Mucosa of rectum (tissue), 2 donors: ENCODE data around the gene GIGYF1.

Experiments
- H3K27ac ChIP-seq, 2 donors: one replicate each; pipeline ENCODE4 v1.7.0; 2013; ENCODE audit warnings: inconsistent platforms in 2 of 2, low read depth in 2 of 2, low read length in 2 of 2
- H3K27me3 ChIP-seq, 2 donors: one replicate each; pipeline ENCODE4 v1.7.0; 2013; ENCODE audit warnings: low read length in 2 of 2; ENCODE audit not compliant: control insufficient read depth in 2 of 2, insufficient read depth in 2 of 2
- H3K36me3 ChIP-seq, 2 donors: one replicate each; pipeline ENCODE4 v1.7.0; 2013; ENCODE audit warnings: low read length in 2 of 2; ENCODE audit not compliant: control insufficient read depth in 2 of 2, insufficient read depth in 2 of 2
- H3K4me1 ChIP-seq, 2 donors: one replicate each; pipeline ENCODE4 v1.7.0; 2013; ENCODE audit warnings: low read length in 2 of 2, mild to moderate bottlenecking in 1 of 2; ENCODE audit not compliant: control insufficient read depth in 2 of 2, insufficient read depth in 2 of 2
- H3K4me3 ChIP-seq, 2 donors: one replicate each; pipeline ENCODE4 v1.7.0; 2013; ENCODE audit warnings: low read length in 2 of 2
- H3K9ac ChIP-seq, 2 donors: one replicate each; pipeline ENCODE4 v1.7.0; 2013; ENCODE audit warnings: low read length in 2 of 2, low read depth in 1 of 2, mild to moderate bottlenecking in 1 of 2
- H3K9me3 ChIP-seq, 2 donors: one replicate each; pipeline ENCODE4 v1.7.0; 2013; ENCODE audit warnings: low read length in 2 of 2; ENCODE audit not compliant: control insufficient read depth in 2 of 2
- donor health status: healthy.
- donor health status: Normal muscosa, but diverticular disease.

GIGYF1 gene

DNA sequence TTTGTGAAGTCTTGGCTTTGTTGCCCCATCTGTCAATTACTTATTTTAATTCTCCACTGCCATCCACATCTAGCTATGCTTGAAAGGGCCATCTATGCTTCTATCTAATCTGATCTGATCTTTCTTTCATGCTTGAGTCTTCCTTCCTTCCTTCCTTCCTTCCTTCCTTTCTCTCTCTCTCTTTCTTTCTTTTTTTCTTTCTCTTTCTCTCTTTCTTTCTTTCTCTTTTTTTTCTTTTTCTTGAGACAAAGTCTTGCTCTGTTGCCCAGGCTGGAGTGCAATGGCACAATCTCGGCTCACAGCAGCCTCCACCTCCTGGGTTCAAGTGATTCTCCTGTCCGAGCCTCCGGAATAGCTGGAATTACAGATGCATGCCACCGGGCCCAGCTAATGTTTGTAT, 64.0 kb downstream of the GIGYF1 start:
- peaks cover 0 to 7% of the 10 kb centered on the region in 2 donors for H3K27me3 ChIP-seq
- no peaks in the 10 kb centered on the region for H3K9me3 ChIP-seq
- no peak overlapping the region for H3K4me3 ChIP-seq
- H3K9ac ChIP-seq = no peak overlapping the region
- no peaks in the 10 kb centered on the region for H3K36me3 ChIP-seq
- H3K27ac ChIP-seq = no peak overlapping the region
- H3K4me1 ChIP-seq = peaks cover 8 to 11% of the 10 kb centered on the region in 2 donors
